Calu3 (cell line): ENCODE measurements around the gene TMEM271. TPM values are rescaled to one million over a fixed set of nuclear protein-coding genes. Genes with fewer than 3 reads are reported as not detected.

Experiments
- BruUV-seq: library from RNA; stranded (reverse); fragments of 400-500 nt; replicated peaks from 2 replicates; lab custom pipeline; 2021; lab: Mats Ljungman, UMichigan
- CTCF ChIA-PET: fragments of 300-600 bp; sonication (Branson Sonifier 250); formaldehyde crosslinking; loops from one replicate; lab custom pipeline; 2022; ENCODE audit warnings: antibody characterized with exemption; lab: Charles Lee
- DNase-seq: peaks from one replicate; pipeline ENCODE4 v3.0.0; 2022
- H3K27ac Mint-ChIP-seq: one replicate; pipeline ENCODE4 v1.8.0; 2022; ENCODE audit warnings: mixed read lengths; ENCODE audit not compliant: unreplicated experiment
- H3K27me3 Mint-ChIP-seq: one replicate; pipeline ENCODE4 v1.8.0; 2022; ENCODE audit warnings: mixed read lengths; ENCODE audit not compliant: unreplicated experiment
- H3K36me3 Mint-ChIP-seq: one replicate; pipeline ENCODE4 v1.8.0; 2022; ENCODE audit warnings: mild to moderate bottlenecking, moderate library complexity, mixed read lengths; ENCODE audit not compliant: insufficient read depth, unreplicated experiment
- H3K4me1 Mint-ChIP-seq: one replicate; pipeline ENCODE4 v1.8.0; 2022; ENCODE audit warnings: mild to moderate bottlenecking, low read depth, mixed read lengths; ENCODE audit not compliant: unreplicated experiment
- H3K4me3 Mint-ChIP-seq: one replicate; pipeline ENCODE4 v1.8.0; 2022; ENCODE audit warnings: mild to moderate bottlenecking, low read depth, moderate library complexity, mixed read lengths; ENCODE audit not compliant: unreplicated experiment
- H3K9me3 Mint-ChIP-seq: one replicate; pipeline ENCODE4 v1.8.0; 2022; ENCODE audit warnings: low read depth, mixed read lengths; ENCODE audit not compliant: unreplicated experiment
- CTCF ChIP-seq: fragments of 200-600 bp; IDR thresholded peaks from one replicate; pipeline ENCODE4 v1.8.0; 2022; ENCODE audit warnings: antibody characterized with exemption; ENCODE audit not compliant: unreplicated experiment
- intact Hi-C: fragments of 100-400 bp; cut with micrococcal nuclease; formaldehyde crosslinking; loops from one replicate; pipeline ENCODE4 v1.10.0; 2022; ENCODE audit not compliant: unreplicated experiment
- total RNA-seq: library from RNA; stranded (reverse); gene quantifications from 2 replicates; pipeline ENCODE4 v1.2.3, GENCODE V29; 2022

TMEM271 gene
- total RNA-seq, 1 experiment from 2014 or later, result not detected

DNA sequence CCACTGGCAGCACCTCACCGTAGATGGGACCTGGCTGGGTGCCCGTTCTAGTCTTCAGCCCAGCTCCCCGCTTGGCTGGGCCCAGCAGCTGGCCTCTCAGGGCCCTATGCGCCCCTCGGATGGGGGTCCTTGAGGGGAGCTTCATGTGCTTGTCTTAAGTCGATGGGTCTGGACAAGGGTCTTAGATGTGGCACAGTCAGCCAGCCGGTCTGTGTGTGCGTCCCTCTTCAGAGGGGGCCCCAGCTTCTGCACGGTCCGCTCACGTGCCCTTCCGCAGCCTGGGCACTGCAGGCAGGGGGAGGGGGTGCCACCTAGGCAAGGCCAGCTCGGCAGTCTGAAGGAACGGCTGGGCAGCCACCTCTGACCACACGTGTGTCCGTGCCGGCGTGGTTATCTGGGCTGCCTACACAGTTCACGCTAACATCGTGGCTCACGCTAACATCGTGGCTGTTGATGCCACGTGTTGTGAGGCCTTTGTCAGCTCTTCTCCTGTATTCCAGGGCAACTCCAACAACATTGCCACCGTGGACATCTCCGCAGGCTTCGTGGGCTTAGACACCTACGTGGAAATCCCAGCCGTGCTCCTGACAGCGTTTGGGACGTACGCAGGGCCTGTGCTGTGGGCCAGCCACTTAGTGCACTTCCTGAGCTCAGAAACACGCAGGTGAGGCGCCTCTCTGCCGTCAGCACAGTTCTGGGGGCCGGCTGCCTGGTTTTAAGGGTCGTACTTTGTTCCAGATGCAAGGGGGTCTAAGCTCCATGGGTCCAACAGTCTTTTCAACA, 42.6 kb downstream of the TMEM271 start:
- H3K36me3 Mint-ChIP-seq, result peaks cover 39% of the 10 kb centered on the region
- H3K9me3 Mint-ChIP-seq, result peaks cover 7% of the 10 kb centered on the region
- DNase-seq, result no peak
- no peak for TF ChIP-seq CTCF
- H3K27me3 Mint-ChIP-seq, result no peaks in the 10 kb centered on the region
- BruUV-seq, result no TSS peak
- CTCF ChIA-PET, result no interaction called here
- no peak overlapping the region for H3K4me3 Mint-ChIP-seq
- no peak overlapping the region for H3K27ac Mint-ChIP-seq
- intact Hi-C loops, result no loop called here
- H3K4me1 Mint-ChIP-seq, result no peaks in the 10 kb centered on the region

GRCh38 chr4:532588-533317, 43.3 kb downstream of the TMEM271 start:
- no peaks in the 10 kb centered on the region for H3K27me3 Mint-ChIP-seq
- intact Hi-C loops, result no loop called here
- no peak overlapping the region for H3K27ac Mint-ChIP-seq
- no peak for TF ChIP-seq CTCF
- no peak for DNase-seq
- no TSS peak for BruUV-seq
- CTCF ChIA-PET, result no interaction called here
- H3K9me3 Mint-ChIP-seq, result peaks cover 7% of the 10 kb centered on the region
- H3K4me3 Mint-ChIP-seq, result no peak overlapping the region
- no peaks in the 10 kb centered on the region for H3K4me1 Mint-ChIP-seq
- peaks cover 39% of the 10 kb centered on the region for H3K36me3 Mint-ChIP-seq

DNA sequence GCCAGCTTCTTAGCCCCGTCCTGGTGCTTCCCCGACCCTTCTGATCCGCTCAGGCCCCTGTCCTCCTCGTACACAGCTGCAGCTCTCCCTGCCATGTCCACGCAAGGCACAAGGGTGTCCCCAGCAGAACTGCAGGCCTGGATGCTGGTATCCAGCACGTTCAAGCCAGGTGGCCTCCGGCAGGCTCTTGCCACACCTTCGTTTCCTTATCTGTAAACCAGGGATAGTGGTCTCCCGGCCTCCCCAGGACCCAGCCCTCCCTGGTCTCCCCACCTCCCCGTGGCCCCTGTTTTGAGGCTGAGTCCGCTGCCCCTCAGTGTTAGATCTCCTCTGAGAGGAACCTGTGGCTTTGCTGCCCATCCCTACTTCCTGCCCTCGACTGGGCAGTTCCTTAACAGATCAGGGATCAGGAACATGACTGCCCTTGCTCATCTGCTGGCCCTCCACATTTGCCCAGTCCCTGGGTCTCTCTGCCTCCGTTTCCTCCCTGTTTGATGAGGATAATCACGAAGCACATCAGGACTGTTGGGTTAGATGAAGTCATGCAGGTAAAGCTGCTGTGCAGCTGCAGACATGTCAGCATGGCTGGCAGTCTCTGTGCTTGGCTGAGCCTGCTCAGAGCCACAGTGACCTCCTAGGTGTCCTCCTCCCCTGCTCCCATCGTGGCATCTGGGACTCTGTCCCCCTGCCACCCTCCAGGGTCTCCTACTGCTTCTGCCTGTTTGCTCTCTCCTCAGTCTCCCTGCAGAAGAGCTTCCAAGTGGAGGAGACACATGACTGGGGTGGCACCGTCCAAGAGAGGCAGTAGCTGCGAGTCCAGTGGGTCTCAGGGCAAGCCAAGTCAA, 44.2 kb downstream of the TMEM271 start:
- intact Hi-C loops, result no loop called here
- peaks cover 37% of the 10 kb centered on the region for H3K36me3 Mint-ChIP-seq
- no peak for TF ChIP-seq CTCF
- H3K4me3 Mint-ChIP-seq, result no peak overlapping the region
- BruUV-seq, result no TSS peak
- H3K9me3 Mint-ChIP-seq, result peaks cover 7% of the 10 kb centered on the region
- DNase-seq, result no peak
- CTCF ChIA-PET, result no interaction called here
- no peak overlapping the region for H3K27ac Mint-ChIP-seq
- no peaks in the 10 kb centered on the region for H3K27me3 Mint-ChIP-seq
- H3K4me1 Mint-ChIP-seq, result no peaks in the 10 kb centered on the region

DNA sequence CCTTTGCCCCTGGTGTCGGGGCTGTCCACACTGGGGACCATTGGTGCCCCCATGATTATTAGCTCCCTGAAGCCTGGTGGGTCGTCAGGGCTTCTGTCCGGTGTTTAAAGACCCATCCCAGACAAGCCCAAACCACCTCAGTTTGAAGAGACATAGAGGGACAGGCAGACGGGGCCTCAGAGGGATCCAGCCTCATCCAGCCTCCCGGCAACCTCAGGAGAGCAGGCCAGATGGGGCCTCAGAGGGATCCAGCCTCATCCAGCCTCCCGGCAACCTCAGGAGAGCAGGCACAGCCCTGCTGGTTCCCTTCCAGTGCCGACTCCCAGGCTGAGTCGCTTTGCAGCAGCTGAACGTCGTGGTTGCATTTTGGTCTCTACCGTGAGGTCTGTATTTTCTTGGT, 45.0 kb downstream of the TMEM271 start:
- intact Hi-C loops, result no loop called here
- Mint-ChIP-seq H3K9me3 (peaks cover 7% of the 10 kb centered on the region), H3K4me1 (no peaks in the 10 kb centered on the region), H3K27ac (no peak overlapping the region), H3K4me3 (no peak overlapping the region), H3K27me3 (no peaks in the 10 kb centered on the region), H3K36me3 (peaks cover 35% of the 10 kb centered on the region)
- no peak for TF ChIP-seq CTCF
- no TSS peak for BruUV-seq
- no peak for DNase-seq
- CTCF ChIA-PET, result no interaction called here
